HG02943 (cell line): Measurements from ENCODE around the gene CCNL2.
A peak's percentile ranks its signal among the peaks of the same experiment; 100 is the strongest.
"Not testable (repeated sequence)": the region's sequence is repeated elsewhere in the genome, so short reads cannot be mapped to it uniquely, and the experiment has no call there.

Experiments used
- ATAC-seq: cut with Tn5 transposase; IDR thresholded peaks from one replicate; pipeline ENCODE4 v1.9.1; 2021; ENCODE audit warnings: mild to moderate bottlenecking, low read depth, moderate library complexity; ENCODE audit not compliant: unreplicated experiment

Gene CCNL2

GRCh38 chr1:1402072-1402900, 3.2 kb upstream of the CCNL2 start:
- ATAC-seq: no peak

GRCh38 chr1:1401457-1402010, 2.4 kb upstream of the CCNL2 start:
- no peak for ATAC-seq

- ATAC-seq: no peak
Observed at GRCh38 chr1:1400576-1401456, 1.7 kb upstream of the CCNL2 start.

DNA sequence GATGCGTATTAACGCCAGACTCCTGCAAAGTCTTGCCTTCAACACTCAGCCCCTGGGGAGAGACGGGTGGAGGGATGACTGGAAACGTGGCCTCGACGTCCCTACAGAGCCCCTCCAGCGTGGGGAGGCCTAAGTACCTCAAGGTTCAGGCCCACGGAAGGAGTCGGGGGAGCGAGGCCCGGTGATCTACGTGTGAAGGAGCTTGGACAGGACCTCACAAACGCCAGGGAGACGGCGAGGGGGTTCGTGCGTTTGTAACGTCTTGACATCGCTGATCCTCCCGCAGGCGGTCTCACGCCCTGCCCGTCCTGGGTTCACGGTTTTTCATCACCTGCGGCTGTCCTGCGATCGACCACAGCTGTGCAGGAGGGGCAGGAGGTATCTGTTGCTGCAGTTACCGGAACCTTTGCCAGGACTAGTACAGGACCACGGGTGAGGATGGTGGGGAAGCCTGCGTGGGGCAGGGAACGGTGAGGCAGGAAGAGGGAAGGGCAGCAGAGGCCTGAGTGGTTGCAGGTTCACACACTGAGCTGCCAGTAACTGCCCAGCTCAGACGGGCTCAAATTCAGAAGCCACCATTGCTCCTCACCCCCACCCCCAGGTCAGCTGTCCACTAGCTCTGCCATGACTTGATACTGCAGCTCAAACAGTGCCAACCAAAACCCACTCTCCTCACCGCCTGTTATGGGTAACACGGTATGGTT, 889 bp upstream of the CCNL2 start:
- peak; percentile 8 for ATAC-seq

GRCh38 chr1:1398677-1399186, 403 bp downstream of the CCNL2 start:
- ATAC-seq: peak; percentile 17

DNA sequence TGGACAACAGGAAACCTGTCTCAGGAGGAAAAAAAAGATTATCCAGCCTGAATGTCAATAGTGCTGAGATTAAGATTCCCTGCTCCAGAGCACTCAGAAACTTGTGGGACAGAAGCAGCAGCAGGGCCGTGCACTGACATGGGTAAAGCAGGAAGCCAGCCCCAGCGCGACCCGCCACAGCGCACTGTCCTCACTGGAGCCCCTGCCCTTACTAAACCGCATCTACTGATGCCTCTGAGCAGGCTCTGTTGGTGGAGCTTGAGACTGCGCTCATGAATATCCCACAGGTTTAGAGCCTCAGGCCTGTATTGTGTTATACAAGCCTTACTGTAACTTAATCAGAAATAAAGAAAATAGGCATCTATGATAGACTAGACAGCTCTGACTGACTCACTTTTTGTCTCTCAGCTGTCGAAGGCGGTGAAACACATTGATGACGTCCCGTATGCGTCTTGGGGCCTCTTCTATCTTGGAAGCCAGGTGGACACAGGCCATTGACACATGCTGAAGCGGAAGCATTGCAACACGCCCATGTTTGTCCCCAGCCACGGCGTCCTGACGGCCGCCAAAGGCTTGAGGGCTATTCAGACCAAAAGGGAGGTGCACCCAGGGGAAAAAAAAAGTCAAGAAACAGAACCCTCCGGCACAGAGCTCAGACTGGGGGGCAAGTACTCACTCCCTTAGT, 1.2 kb downstream of the CCNL2 start:
- ATAC-seq: no peak

DNA sequence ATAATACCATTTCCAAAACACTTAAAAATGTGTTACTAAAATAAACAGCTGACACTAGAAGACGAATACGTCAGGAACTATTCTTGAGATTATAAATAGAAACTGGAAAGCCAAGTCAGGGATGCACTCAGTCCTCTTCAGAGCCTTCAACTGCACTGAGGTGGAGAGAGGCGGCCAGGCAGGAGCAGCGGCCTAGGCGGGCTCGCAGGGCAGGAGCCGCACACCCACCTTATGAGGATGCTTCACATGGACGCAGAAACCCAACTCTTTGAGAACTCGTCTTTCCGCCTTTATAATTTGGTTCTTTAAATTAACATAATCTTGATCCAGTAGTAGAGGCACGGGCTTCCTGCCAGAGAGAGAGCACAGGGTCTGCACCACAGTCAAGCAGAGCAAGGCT, 4.0 kb downstream of the CCNL2 start:
- no peak for ATAC-seq

DNA sequence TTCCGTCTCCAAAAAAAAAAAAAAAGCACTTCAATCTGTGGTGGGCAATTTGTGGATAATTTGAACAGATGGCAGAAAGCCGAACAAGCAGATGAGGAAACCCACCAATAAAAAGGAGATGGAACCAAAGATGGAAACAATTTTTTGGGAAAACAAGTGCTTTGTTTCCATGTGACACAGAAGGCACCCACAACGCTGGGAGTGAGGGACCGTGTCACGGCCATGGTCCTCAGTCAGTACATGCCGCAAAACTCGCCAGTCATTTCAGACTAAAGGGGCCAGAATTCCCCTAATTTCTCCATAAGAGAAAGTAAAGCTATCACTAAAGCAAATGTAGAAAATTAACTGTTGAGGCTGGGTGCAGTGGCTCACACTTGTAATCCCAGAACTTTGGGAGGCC, 5.0 kb downstream of the CCNL2 start:
- ATAC-seq: no peak

GRCh38 chr1:1393428-1393827, 5.7 kb downstream of the CCNL2 start:
- ATAC-seq: no peak

DNA sequence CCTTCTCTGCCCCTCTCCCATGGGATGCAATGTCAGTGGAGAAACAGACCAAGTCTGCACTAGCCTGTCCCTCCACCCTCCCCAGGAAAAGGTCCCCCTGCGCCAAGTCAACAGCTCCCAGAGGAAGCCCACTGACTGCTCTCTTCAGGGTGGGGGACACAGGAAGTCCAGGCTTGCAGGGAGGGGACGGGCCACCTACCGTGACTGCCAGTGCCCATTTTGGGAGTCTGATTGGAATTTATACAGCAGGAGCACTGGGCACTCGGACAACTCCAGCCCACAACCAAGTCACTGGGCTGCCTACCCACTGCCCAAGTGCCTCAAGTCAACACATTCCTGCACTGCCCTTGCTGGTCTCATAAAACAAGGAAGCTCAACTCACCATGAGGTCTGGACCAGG, 6.1 kb downstream of the CCNL2 start:
- no peak for ATAC-seq

DNA sequence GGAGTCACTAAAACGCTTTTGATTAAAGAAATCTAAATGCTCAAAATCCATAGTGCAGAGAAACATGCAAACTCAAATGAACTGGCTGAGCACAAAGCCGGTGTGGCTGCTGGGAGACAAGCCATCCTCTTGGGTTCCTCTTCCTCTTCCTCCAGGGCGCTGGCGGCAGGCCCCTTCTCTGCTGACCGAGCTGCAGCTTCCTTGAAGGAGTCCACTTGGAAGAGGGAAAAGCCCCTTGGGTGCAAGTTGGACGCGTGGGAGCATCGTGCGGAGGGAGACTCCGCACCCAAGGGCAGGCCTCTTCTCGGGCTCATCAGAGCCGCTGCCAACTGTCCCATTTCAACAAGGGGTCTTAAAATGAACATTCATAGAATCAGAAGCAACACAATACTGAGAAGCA, 7.9 kb downstream of the CCNL2 start:
- no peak for ATAC-seq

GRCh38 chr1:1390675-1391074, 8.5 kb downstream of the CCNL2 start:
- ATAC-seq: no peak

- no peak for ATAC-seq
Observed at GRCh38 chr1:1388078-1388472, 11.1 kb downstream of the CCNL2 start.

GRCh38 chr1:1387098-1388077, 11.7 kb downstream of the CCNL2 start:
- ATAC-seq: no peak

- no peak for ATAC-seq
Observed at GRCh38 chr1:1385931-1386330, 13.2 kb downstream of the CCNL2 start.

GRCh38 chr1:1385339-1385738, 13.8 kb downstream of the CCNL2 start:
- ATAC-seq: not testable (repeated sequence)

- no peak for ATAC-seq
Observed at GRCh38 chr1:1381294-1381693, 17.8 kb downstream of the CCNL2 start.

DNA sequence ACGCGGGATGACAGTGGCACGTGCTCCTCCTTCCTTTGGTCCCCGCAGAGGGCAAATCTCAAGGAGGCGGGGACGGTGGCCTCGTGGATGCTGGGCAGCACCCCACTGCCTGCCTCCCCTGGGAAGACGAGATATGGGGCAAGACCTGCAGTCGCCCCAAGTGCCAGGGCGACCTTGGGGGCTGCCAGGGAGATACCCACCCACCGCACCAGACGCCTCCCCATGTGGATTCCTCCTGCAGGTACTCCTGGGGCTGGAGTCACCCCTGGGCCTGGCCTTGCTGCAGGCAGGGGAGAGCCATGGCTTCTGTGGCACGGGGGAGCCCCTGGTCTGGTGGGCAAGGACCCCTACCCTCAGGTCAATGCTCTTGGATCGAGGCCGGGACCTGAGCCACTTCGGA, 18.3 kb downstream of the CCNL2 start:
- no peak for ATAC-seq
